GM12878 (cell line): ENCODE data around the gene PANX2. TPM values are rescaled to one million over a fixed set of nuclear protein-coding genes. Genes with fewer than 3 reads are reported as not detected.
A peak's percentile ranks its signal among the peaks of the same experiment; 100 is the strongest.

Experiments
- ATAC-seq: fragments of 200-7000 bp; cut with Tn5 transposase; 3 replicates; pipeline ENCODE4 v1.9.1; 2020; ENCODE audit warnings: mild to moderate bottlenecking, moderate library complexity
- BruUV-seq: library from RNA; stranded (reverse); fragments of 400-500 nt; replicated peaks from 2 replicates; lab custom pipeline; 2021; lab: Mats Ljungman, UMichigan
- CTCF ChIA-PET: fragments of 300-600 bp; sonication (Branson Sonifier 250); formaldehyde crosslinking; extraction: SDS; loops from one replicate; lab custom pipeline; 2021; ENCODE audit warnings: inconsistent platforms; lab: Yijun Ruan, JAX
- POLR2A ChIA-PET: fragments of 350-600 bp; formaldehyde crosslinking; extraction: SDS; loops from one replicate; lab custom pipeline; 2021; ENCODE audit warnings: inconsistent platforms; lab: Charles Lee
- RAD21 ChIA-PET: fragments of 300-600 bp; sonication (Branson Sonifier 250); formaldehyde crosslinking; loops from one replicate; lab custom pipeline; 2023; ENCODE audit warnings: antibody characterized with exemption; ENCODE audit not compliant: unreplicated experiment; lab: Charles Lee
- SMC1A ChIA-PET: fragments of 300-600 bp; sonication (Branson Sonifier 250); formaldehyde crosslinking; loops from one replicate; lab custom pipeline; 2023; ENCODE audit not compliant: unreplicated experiment, uncharacterized antibody; lab: Charles Lee
- DNase-seq: peaks from one replicate; pipeline ENCODE4 v3.0.0-alpha.2; 2011; ENCODE audit warnings: low read depth, low spot score
- FAIRE-seq: peaks from 3 replicates; lab custom pipeline; 2011; peaks lifted over from hg19 to GRCh38; lab: Jason Lieb, UNC
- H2AFZ ChIP-seq: 2 replicates; pipeline ENCODE4 v1.6.0; 2011; ENCODE audit warnings: low read depth, low read length, control low read depth; ENCODE audit not compliant: control insufficient read depth
- H3K27ac ChIP-seq: 2 replicates; pipeline ENCODE4 v1.5.1; 2011; ENCODE audit warnings: control low read depth; ENCODE audit not compliant: control insufficient read depth, insufficient read depth
- H3K27me3 ChIP-seq, 2 experiments: replicated peaks in 1 of 2; 2 replicates each; pipeline versions ENCODE4 v1.6.0 to v1.6.1; 2011; ENCODE audit warnings: low read length in 1 of 2; ENCODE audit not compliant: control insufficient read depth in 2 of 2, insufficient read depth in 2 of 2
- H3K36me3 ChIP-seq, 2 experiments: 2 replicates each; pipeline ENCODE4 v1.5.1; 2011; ENCODE audit warnings: low read length in 1 of 2; ENCODE audit not compliant: control insufficient read depth in 2 of 2, insufficient read depth in 2 of 2
- H3K4me1 ChIP-seq: 2 replicates; pipeline ENCODE4 v1.6.1; 2011; ENCODE audit warnings: mild to moderate bottlenecking, low read length, moderate library complexity, mixed read lengths; ENCODE audit not compliant: control insufficient read depth, insufficient read depth
- H3K4me2 ChIP-seq: 2 replicates; pipeline ENCODE4 v1.6.0; 2011; ENCODE audit warnings: control low read depth; ENCODE audit not compliant: control insufficient read depth, insufficient read depth
- H3K4me3 ChIP-seq: fragments of 200-600 bp; sonication (generic); 2 replicates; pipeline ENCODE4 v1.5.1; 2016
- H3K79me2 ChIP-seq: 2 replicates; pipeline ENCODE4 v1.6.0; 2011; ENCODE audit warnings: low read length; ENCODE audit not compliant: control insufficient read depth, insufficient read depth
- H3K9ac ChIP-seq: 2 replicates; pipeline ENCODE4 v1.8.0; 2011; ENCODE audit warnings: low read length, control low read depth, mixed read lengths; ENCODE audit not compliant: control insufficient read depth, insufficient read depth
- H3K9me3 ChIP-seq: replicated peaks from 3 replicates; pipeline ENCODE4 v1.5.1; 2011; ENCODE audit warnings: mild to moderate bottlenecking, low read length; ENCODE audit not compliant: control insufficient read depth, insufficient read depth
- H4K20me1 ChIP-seq: 2 replicates; pipeline ENCODE4 v1.6.0; 2011; ENCODE audit not compliant: control insufficient read depth, insufficient read depth
- GABPA ChIP-seq: IDR thresholded peaks from 2 replicates; pipeline ENCODE4 v1.6.1; 2014; ENCODE audit warnings: antibody characterized with exemption, low read depth, mild to moderate bottlenecking, inconsistent platforms
- IKZF1 ChIP-seq: fragments of 450-650 bp; conservative IDR thresholded peaks from 2 replicates; pipeline ENCODE4 v1.6.1; 2017; ENCODE audit warnings: antibody characterized with exemption, mild to moderate bottlenecking
- MEF2A ChIP-seq: IDR thresholded peaks from 2 replicates; pipeline ENCODE4 v1.6.1; 2011; ENCODE audit warnings: low read depth, mild to moderate bottlenecking, low read length, moderate library complexity; ENCODE audit not compliant: insufficient read depth
- SMARCA5 ChIP-seq: fragments of 450-650 bp; IDR thresholded peaks from 2 replicates; pipeline ENCODE4 v1.6.1; 2017; ENCODE audit warnings: mild to moderate bottlenecking
- WGBS: methylation state at CpG from one replicate; pipeline ENCODE4 v1.1.6; 2016; ENCODE audit warnings: low lambda C conversion rate; ENCODE audit not compliant: insufficient replicate concordance, insufficient coverage; ENCODE audit errors: missing lambda C conversion rate; 5-methylcytosine and 5-hydroxymethylcytosine counted together
- in situ Hi-C: fragments of 300-500 bp; cut with MboI; formaldehyde crosslinking; loops from 9 replicates; pipeline ENCODE4 v1.14.3; 2018; ENCODE audit warnings: mixed read lengths
- intact Hi-C: fragments of 100-400 bp; cut with micrococcal nuclease; formaldehyde crosslinking; loops from one replicate; pipeline ENCODE4 v1.14.2; 2022; ENCODE audit not compliant: unreplicated experiment
- polyA plus RNA-seq, 11 experiments: library from polyadenylated mRNA; depleted of rRNA in 4 of 11; unstranded in 6 of 11; stranded (reverse) in 5 of 11; fragments of >200 nt; fragmentation: Nextera tagmentation in 4 of 11; fragmentation: Illumina TruSeq in 1 of 11; extraction: Ambion mirVana in 4 of 11; extraction: Trizol in 1 of 11; gene quantifications; 1 replicate in 1 of 11; 2 replicates in 10 of 11; pipeline versions ENCODE4 v1.2.1 to v1.2.3, GENCODE V29; 2011 to 2016; ENCODE audit warnings: inconsistent platforms in 2 of 11, missing spikeins in 2 of 11, low read depth in 1 of 11
- total RNA-seq, 4 experiments: library from RNA; depleted of rRNA in 3 of 4; stranded (reverse); fragments of >200 nt in 3 of 4; fragmentation: Illumina TruSeq in 1 of 4; extraction: Trizol in 1 of 4; gene quantifications; 2 replicates each; pipeline versions ENCODE4 v1.2.1 to v1.2.3, GENCODE V29; 2013 to 2021
- TF ChIP-seq, protein P1 (sequence below): fragments of 450-650 bp; IDR thresholded peaks from 2 replicates; pipeline ENCODE4 v1.6.1; 2016; ENCODE audit warnings: mild to moderate bottlenecking, moderate library complexity, borderline replicate concordance

The PANX2 gene
- total and polyA plus RNA-seq, 10 of the 15 experiments (the other 5 are each of a cell fraction or from before 2014, with no cell fraction given), result 0.04 to 0.44 (median 0.17) TPM; not detected in 5

DNA sequence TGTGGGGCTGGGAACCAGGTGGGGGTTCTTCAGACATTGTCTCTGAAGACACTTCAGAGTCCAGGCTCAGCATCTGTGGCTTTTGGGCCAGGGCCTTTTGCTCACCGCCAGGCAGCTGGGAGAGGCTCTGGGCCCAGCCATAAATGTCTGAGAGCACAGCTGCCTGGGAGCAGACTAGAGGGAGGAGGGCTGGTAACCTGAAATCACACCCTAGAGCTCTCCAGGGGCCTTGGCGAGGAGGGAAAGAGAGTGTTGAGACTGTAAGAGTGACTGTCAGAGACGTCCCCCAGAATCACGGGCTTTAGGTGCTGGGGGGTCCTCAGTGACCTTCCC, 19.3 kb downstream of the PANX2 start:
- H3K27ac ChIP-seq, result peak overlapping the region; percentile 98
- H3K9ac ChIP-seq, result peak overlapping the region; percentile 89
- H3K4me2 ChIP-seq, result peak overlapping the region; percentile 90
- intact Hi-C loops, result loop anchor here (5.0 to 10.0 kb wide), 2 partner anchors 228 to 255 kb away; partner anchors contain the start of gene PIM3
- 0% methylated on average over 4 of the region's 4 CpGs for WGBS
- peaks cover 76% of the 10 kb centered on the region for H3K79me2 ChIP-seq
- CTCF ChIA-PET, result no interaction called here
- ATAC-seq (peak; percentile 5), FAIRE-seq (no peak), DNase-seq (no peak)
- peak overlapping the region; percentile 64 for H3K4me3 ChIP-seq
- H4K20me1 ChIP-seq, result no peaks in the 10 kb centered on the region
- no TSS peak for BruUV-seq
- TF ChIP-seq GABPA (no peak), SMARCA5 (peak; percentile 46; the same call in 1 of the 2 replicates)
- in situ Hi-C loops, result no loop called here
- no peaks in the 10 kb centered on the region for H3K27me3 ChIP-seq
- SMC1A ChIA-PET, result no interaction called here
- RAD21 ChIA-PET, result interaction anchor here (0.6 to 2.0 kb wide), 4 partner anchors 12 to 308 kb away, joined by 3 to 5 read pairs (median 4); no protein-coding TSS in a partner anchor
- H3K36me3 ChIP-seq, result peaks cover 0 to 20% of the 10 kb centered on the region in 2 experiments; a peak in 3 of 4 replicates
- POLR2A ChIA-PET, result interaction anchor here (1.1 kb wide), 1 partner anchor 258 kb away, joined by 4 read pairs; no protein-coding TSS in a partner anchor
- peaks cover 68% of the 10 kb centered on the region for H3K4me1 ChIP-seq
- H3K9me3 ChIP-seq, result no peaks in the 10 kb centered on the region
- no peak overlapping the region for H2AFZ ChIP-seq

DNA sequence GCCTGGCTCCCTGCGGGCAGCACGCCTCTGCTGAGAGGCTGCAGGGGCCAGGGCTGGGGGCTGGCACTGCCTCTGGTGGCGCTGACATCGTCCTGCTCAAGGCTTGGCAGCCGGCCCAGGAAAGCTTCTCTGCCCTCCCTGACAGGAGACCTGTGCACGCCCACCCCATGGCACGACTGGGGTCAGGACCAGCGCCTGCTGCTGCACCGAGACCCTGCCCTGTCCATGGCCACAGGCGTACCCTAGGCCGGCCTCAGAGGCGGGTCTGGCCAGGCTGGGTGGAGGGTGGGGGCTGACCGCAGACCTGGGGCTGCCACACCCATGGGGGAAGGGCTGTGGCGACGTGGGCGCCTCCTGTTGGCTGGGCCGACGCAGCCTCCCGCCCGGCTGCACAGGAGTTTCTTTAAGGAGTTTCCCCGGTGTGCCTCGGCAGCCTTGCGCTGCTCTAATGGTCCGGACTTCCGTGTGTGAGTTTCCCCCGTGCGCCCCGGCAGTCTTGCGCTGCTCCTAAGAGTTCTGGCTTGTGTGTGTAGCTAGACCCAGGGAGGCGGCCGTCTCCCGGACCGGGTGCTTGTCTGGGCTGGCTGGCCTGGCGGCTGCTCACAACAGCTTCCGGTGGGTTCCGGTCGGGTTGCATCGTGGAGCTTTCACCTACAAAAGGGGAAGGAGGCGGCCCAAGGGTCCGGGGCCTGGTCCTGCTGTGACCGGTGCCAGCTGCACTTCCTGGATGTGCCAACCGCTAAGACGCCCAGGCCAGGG, 19.8 kb downstream of the PANX2 start:
- FAIRE-seq, result peak; percentile 97
- peak overlapping the region; percentile 89 for H3K9ac ChIP-seq
- 0 out of 2 replicates have a peak, but pooled peaks have one; percentile 8 for TF ChIP-seq MEF2A
- peak; percentile 48; the same call in 1 of the 2 replicates for TF ChIP-seq IKZF1
- TF ChIP-seq, protein P1, sequence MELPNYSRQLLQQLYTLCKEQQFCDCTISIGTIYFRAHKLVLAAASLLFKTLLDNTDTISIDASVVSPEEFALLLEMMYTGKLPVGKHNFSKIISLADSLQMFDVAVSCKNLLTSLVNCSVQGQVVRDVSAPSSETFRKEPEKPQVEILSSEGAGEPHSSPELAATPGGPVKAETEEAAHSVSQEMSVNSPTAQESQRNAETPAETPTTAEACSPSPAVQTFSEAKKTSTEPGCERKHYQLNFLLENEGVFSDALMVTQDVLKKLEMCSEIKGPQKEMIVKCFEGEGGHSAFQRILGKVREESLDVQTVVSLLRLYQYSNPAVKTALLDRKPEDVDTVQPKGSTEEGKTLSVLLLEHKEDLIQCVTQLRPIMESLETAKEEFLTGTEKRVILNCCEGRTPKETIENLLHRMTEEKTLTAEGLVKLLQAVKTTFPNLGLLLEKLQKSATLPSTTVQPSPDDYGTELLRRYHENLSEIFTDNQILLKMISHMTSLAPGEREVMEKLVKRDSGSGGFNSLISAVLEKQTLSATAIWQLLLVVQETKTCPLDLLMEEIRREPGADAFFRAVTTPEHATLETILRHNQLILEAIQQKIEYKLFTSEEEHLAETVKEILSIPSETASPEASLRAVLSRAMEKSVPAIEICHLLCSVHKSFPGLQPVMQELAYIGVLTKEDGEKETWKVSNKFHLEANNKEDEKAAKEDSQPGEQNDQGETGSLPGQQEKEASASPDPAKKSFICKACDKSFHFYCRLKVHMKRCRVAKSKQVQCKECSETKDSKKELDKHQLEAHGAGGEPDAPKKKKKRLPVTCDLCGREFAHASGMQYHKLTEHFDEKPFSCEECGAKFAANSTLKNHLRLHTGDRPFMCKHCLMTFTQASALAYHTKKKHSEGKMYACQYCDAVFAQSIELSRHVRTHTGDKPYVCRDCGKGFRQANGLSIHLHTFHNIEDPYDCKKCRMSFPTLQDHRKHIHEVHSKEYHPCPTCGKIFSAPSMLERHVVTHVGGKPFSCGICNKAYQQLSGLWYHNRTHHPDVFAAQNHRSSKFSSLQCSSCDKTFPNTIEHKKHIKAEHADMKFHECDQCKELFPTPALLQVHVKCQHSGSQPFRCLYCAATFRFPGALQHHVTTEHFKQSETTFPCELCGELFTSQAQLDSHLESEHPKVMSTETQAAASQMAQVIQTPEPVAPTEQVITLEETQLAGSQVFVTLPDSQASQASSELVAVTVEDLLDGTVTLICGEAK, result peak; percentile 81

More for the DNA sequence above, 19.8 kb downstream of the PANX2 start:
- Histone ChIP-seq H3K79me2 (peaks cover 75% of the 10 kb centered on the region), H3K9me3 (no peaks in the 10 kb centered on the region), H4K20me1 (no peaks in the 10 kb centered on the region), H2AFZ (no peak overlapping the region; the same call in 1 of the 2 replicates), H3K4me1 (peaks cover 73% of the 10 kb centered on the region), H3K27me3 (no peaks in the 10 kb centered on the region), H3K4me3 (peak overlapping the region; percentile 64), H3K27ac (peak overlapping the region; percentile 98), H3K4me2 (peak overlapping the region; percentile 90), H3K36me3 (peaks cover 0 to 24% of the 10 kb centered on the region in 2 experiments; a peak in 3 of 4 replicates)
- ChIA-PET SMC1A (no interaction called here), POLR2A (interaction anchor here (0.6 to 2.2 kb wide), 10 partner anchors 10 to 349 kb away, joined by 3 to 6 read pairs (median 3); no protein-coding TSS in a partner anchor), RAD21 (interaction anchor here (0.6 to 2.1 kb wide), 8 partner anchors 11 to 309 kb away, joined by 3 to 5 read pairs (median 4); no protein-coding TSS in a partner anchor), CTCF (interaction anchor here (0.9 to 2.1 kb wide), 4 partner anchors 12 to 60 kb away, joined by 3 to 5 read pairs (median 3); partner anchors contain the start of gene HDAC10)
- WGBS, result 0% methylated on average over 40 of the region's 43 CpGs
- BruUV-seq, result no TSS peak
- intact Hi-C loops (loop anchor here (10.0 kb wide), 1 partner anchor 256 kb away; no protein-coding TSS in a partner anchor), in situ Hi-C loops (no loop called here)
- peak; percentile 76 for DNase-seq
- ATAC-seq, result peak; percentile 58
